ENCODE data around the gene KCNG4.

Gene KCNG4

DNA sequence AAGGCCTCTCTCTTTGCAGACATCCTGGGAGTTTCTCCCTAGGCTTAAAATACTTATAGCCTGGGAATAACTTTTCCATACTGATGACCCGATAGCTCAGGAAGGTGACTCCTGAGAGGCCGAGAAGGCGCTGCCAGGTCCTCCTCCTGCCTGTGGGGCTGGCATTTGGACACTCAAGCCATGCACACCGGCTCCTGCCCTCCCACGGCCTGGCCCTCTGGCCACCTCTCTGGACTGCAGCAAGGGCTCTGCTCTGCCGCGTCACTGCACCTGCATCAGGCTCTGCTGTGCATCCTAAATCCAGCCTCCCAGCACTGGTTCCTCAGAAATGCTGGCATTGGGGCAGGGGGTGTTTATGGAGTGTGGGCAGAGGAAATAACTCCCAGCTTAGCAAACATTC lies 14.2 kb downstream of the KCNG4 start:
- peaks cover 0 to 3% of the 10 kb centered on the region in 2 donors for H3K27me3 ChIP-seq
- peaks cover 7 to 16% (median 16%) of the 10 kb centered on the region in 4 donors for H3K4me1 ChIP-seq
- no peak for DNase-seq
- intact Hi-C loops (cut with DNase I; ENCODE audit: low total_unique reads): no loop called here
- H3K9me3 ChIP-seq: no peaks in the 10 kb centered on the region
- no peak overlapping the region for H3K4me3 ChIP-seq
- no peak overlapping the region for H3K27ac ChIP-seq
- TF ChIP-seq, protein P1, sequence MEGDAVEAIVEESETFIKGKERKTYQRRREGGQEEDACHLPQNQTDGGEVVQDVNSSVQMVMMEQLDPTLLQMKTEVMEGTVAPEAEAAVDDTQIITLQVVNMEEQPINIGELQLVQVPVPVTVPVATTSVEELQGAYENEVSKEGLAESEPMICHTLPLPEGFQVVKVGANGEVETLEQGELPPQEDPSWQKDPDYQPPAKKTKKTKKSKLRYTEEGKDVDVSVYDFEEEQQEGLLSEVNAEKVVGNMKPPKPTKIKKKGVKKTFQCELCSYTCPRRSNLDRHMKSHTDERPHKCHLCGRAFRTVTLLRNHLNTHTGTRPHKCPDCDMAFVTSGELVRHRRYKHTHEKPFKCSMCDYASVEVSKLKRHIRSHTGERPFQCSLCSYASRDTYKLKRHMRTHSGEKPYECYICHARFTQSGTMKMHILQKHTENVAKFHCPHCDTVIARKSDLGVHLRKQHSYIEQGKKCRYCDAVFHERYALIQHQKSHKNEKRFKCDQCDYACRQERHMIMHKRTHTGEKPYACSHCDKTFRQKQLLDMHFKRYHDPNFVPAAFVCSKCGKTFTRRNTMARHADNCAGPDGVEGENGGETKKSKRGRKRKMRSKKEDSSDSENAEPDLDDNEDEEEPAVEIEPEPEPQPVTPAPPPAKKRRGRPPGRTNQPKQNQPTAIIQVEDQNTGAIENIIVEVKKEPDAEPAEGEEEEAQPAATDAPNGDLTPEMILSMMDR (IDR thresholded peaks at IDR 0.05): no peak
- H3K36me3 ChIP-seq: no peaks in the 10 kb centered on the region

DNA sequence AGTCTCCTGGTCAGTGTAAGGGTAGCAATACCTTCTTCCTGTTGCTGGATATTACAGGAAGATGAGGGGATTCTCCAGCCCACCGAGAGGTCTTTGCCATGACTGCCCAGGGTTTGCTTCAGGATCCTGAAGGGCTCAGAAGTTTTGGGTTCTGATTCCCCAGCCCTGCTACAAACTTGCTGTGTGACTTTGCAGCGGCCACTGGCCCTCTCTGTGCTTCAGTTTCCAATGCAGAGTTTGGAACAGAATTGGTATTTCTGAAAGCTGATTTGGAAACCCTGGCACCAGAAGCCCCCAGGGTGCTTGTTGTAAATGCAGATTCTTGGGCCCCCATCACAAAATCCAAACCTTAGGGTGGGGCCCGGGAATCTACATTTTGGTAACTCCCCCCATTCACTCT lies 14.7 kb downstream of the KCNG4 start:
- intact Hi-C loops (cut with DNase I; ENCODE audit: low total_unique reads): no loop called here
- H3K4me1 ChIP-seq: peaks cover 7 to 16% (median 16%) of the 10 kb centered on the region in 4 donors

GRCh38 chr16:84224554-84224953 lies 15.3 kb downstream of the KCNG4 start:
- no peak for DNase-seq
- no peak overlapping the region for H3K27ac ChIP-seq
- H3K36me3 ChIP-seq: no peaks in the 10 kb centered on the region
- intact Hi-C loops (cut with DNase I; ENCODE audit: low total_unique reads): no loop called here
- H3K4me3 ChIP-seq: no peak overlapping the region
- TF ChIP-seq, protein P1 (IDR thresholded peaks at IDR 0.05): no peak
- peaks cover 7 to 16% (median 16%) of the 10 kb centered on the region in 4 donors for H3K4me1 ChIP-seq
- peaks cover 0 to 6% of the 10 kb centered on the region in 2 donors for H3K27me3 ChIP-seq
- H3K9me3 ChIP-seq: no peaks in the 10 kb centered on the region

More for the DNA sequence above, 14.7 kb downstream of the KCNG4 start:
- Histone ChIP-seq H3K27me3 (peaks cover 0 to 5% of the 10 kb centered on the region in 2 donors), H3K9me3 (no peaks in the 10 kb centered on the region), H3K4me3 (no peak overlapping the region), H3K27ac (no peak overlapping the region), H3K36me3 (no peaks in the 10 kb centered on the region)
- DNase-seq: no peak
- TF ChIP-seq, protein P1 (IDR thresholded peaks at IDR 0.05): no peak

DNA sequence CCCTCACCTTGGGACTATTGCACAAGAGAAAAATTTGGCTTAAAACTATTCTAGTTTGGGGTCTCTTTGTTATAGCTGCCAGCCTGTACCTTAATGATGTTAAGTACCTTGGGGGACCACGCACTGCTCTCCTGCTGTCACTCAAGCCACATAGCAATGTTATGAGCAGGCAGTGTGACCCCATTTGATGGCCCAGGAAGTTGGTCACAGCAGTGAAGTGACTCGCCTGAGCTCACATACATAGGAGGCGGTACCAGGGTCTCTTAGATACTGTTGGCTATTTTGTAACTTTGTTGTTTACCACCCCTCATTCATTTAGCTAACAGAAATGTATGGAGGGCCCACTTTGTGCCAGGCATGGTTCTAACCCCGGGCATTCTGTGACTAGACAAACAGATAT lies 16.4 kb downstream of the KCNG4 start:
- Histone ChIP-seq H3K9me3 (no peaks in the 10 kb centered on the region), H3K27ac (no peak overlapping the region), H3K4me3 (no peak overlapping the region), H3K4me1 (peaks cover 7 to 13% (median 11%) of the 10 kb centered on the region in 4 donors), H3K36me3 (no peaks in the 10 kb centered on the region), H3K27me3 (peaks cover 0 to 9% of the 10 kb centered on the region in 2 donors)
- no peak for DNase-seq
- intact Hi-C loops (cut with DNase I; ENCODE audit: low total_unique reads): no loop called here
- TF ChIP-seq, protein P1 (IDR thresholded peaks at IDR 0.05): no peak

GRCh38 chr16:84220851-84221250 lies 19.0 kb downstream of the KCNG4 start:
- Histone ChIP-seq H3K27me3 (peaks cover 0 to 9% of the 10 kb centered on the region in 2 donors), H3K36me3 (no peaks in the 10 kb centered on the region), H3K4me1 (no peaks in the 10 kb centered on the region), H3K27ac (no peak overlapping the region), H3K9me3 (no peaks in the 10 kb centered on the region), H3K4me3 (no peak overlapping the region)
- intact Hi-C loops (cut with DNase I; ENCODE audit: low total_unique reads): no loop called here
- no peak for DNase-seq
- TF ChIP-seq, protein P1 (IDR thresholded peaks at IDR 0.05): no peak

DNA sequence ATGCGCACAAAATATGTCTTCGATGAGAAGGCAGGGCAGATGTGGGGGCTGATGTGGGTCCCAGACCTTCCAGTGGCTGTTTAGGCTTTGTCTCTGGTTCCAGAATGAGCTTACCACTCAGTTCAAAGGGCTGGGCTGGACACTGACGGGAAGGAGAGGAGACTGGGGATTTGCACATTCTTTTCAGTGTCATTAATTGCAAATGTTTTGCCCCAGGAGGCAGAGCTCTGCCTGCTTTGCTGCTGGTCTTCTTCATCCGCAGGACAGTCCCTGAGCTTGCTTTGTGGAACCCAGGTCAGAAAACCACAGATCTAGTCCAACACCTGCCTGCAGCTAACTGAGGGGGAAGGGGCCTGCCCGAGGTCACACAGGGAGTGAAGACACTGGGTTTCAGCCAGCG lies 20.9 kb downstream of the KCNG4 start:
- H3K36me3 ChIP-seq: no peaks in the 10 kb centered on the region
- intact Hi-C loops (cut with DNase I; ENCODE audit: low total_unique reads): no loop called here
- H3K4me1 ChIP-seq: no peaks in the 10 kb centered on the region
- peaks cover 0 to 14% of the 10 kb centered on the region in 2 donors for H3K27me3 ChIP-seq
- no peaks in the 10 kb centered on the region for H3K9me3 ChIP-seq
- no peak for DNase-seq
- TF ChIP-seq, protein P1 (IDR thresholded peaks at IDR 0.05): no peak
- no peak overlapping the region for H3K4me3 ChIP-seq
- H3K27ac ChIP-seq: no peak overlapping the region

Measured in tibial artery (tissue), 4 donors.